ENCODE data around the gene FAM131C. TPM values are rescaled to one million over a fixed set of nuclear protein-coding genes. Genes with fewer than 3 reads are reported as not detected.
"Not testable (repeated sequence)": the region's sequence is repeated elsewhere in the genome, so short reads cannot be mapped to it uniquely, and the experiment has no call there.

FAM131C gene
- total and polyA plus RNA-seq, 10 of the 15 experiments (the other 5 are each of a cell fraction or from before 2014, with no cell fraction given), result 0.03 TPM; not detected in 9

- TF ChIP-seq BCL11A (IDR thresholded peaks at IDR 0.05; ENCODE audit: low read depth, low read length) (no peak), SUZ12 (IDR thresholded peaks at IDR 0.05; ENCODE audit: unreplicated experiment) (no peak)
- 46% methylated on average over 5 of the region's 8 CpGs for WGBS (ENCODE audit: insufficient coverage, insufficient replicate concordance, low lambda C conversion rate, missing lambda C conversion rate)
- H3K79me2 ChIP-seq (ENCODE audit: control insufficient read depth, insufficient read depth, low read length), result no peaks in the 10 kb centered on the region
- in situ Hi-C loops (cut with MboI), result no loop called here
- no peak for DNase-seq (ENCODE audit: low read depth, low spot score)
- H4K20me1 ChIP-seq (ENCODE audit: control insufficient read depth, insufficient read depth), result no peaks in the 10 kb centered on the region
- no peak overlapping the region for H3K4me3 ChIP-seq
- no peak overlapping the region for H2AFZ ChIP-seq (ENCODE audit: control insufficient read depth, low read depth, low read length)
- ATAC-seq, result no peak
- H3K27ac ChIP-seq (ENCODE audit: control insufficient read depth, insufficient read depth), result no peak overlapping the region
- no peaks in the 10 kb centered on the region for H3K9me3 ChIP-seq (replicated peaks; ENCODE audit: control insufficient read depth, insufficient read depth, low read length)
- H3K9ac ChIP-seq (ENCODE audit: control insufficient read depth, insufficient read depth, low read length), result no peak overlapping the region
- ChIA-PET POLR2A (no interaction called here), CTCF (interaction anchor here (1.1 to 5.5 kb wide), 7 partner anchors 10 to 260 kb away, joined by 3 to 81 read pairs (median 4); no protein-coding TSS in a partner anchor), SMC1A (ENCODE audit: uncharacterized antibody, unreplicated experiment) (interaction anchor here (0.8 to 3.5 kb wide), 3 partner anchors 43 to 48 kb away, joined by 3 to 17 read pairs (median 12); no protein-coding TSS in a partner anchor), RAD21 (ENCODE audit: unreplicated experiment) (interaction anchor here (0.6 to 1.3 kb wide), 3 partner anchors 39 to 249 kb away, joined by 3 read pairs; no protein-coding TSS in a partner anchor)
- FAIRE-seq, result no peak
- no peaks in the 10 kb centered on the region for H3K36me3 ChIP-seq (ENCODE audit: control insufficient read depth in 2 of 2, insufficient read depth in 2 of 2, low read length in 1 of 2)
- BruUV-seq (replicated peaks), result no TSS peak
- H3K4me2 ChIP-seq (ENCODE audit: control insufficient read depth, insufficient read depth), result no peak overlapping the region
- H3K4me1 ChIP-seq (ENCODE audit: control insufficient read depth, insufficient read depth, low read length), result no peaks in the 10 kb centered on the region
- no peaks in the 10 kb centered on the region; a peak in 1 of 4 replicates for H3K27me3 ChIP-seq (replicated peaks in 1 of 2; ENCODE audit: control insufficient read depth in 2 of 2, insufficient read depth in 2 of 2, low read length in 1 of 2)
- intact Hi-C loops (cut with micrococcal nuclease; ENCODE audit: unreplicated experiment), result loop anchor here (10.0 kb wide), 1 partner anchor 109 kb away; no protein-coding TSS in a partner anchor
Measured at GRCh38 chr1:16053781-16054502, 19.5 kb downstream of the FAM131C start.

- H3K27ac ChIP-seq (ENCODE audit: control insufficient read depth, insufficient read depth); H3K36me3 ChIP-seq (ENCODE audit: control insufficient read depth in 2 of 2, insufficient read depth in 2 of 2, low read length in 1 of 2); DNase-seq (ENCODE audit: low read depth, low spot score); H2AFZ ChIP-seq (ENCODE audit: control insufficient read depth, low read depth, low read length); FAIRE-seq; H3K4me2 ChIP-seq (ENCODE audit: control insufficient read depth, insufficient read depth); H3K4me1 ChIP-seq (ENCODE audit: control insufficient read depth, insufficient read depth, low read length); SMC1A ChIA-PET (ENCODE audit: uncharacterized antibody, unreplicated experiment); H4K20me1 ChIP-seq (ENCODE audit: control insufficient read depth, insufficient read depth); RAD21 ChIA-PET (ENCODE audit: unreplicated experiment); BruUV-seq (replicated peaks); CTCF ChIA-PET; in situ Hi-C loops (cut with MboI); H3K79me2 ChIP-seq (ENCODE audit: control insufficient read depth, insufficient read depth, low read length); H3K9ac ChIP-seq (ENCODE audit: control insufficient read depth, insufficient read depth, low read length); ATAC-seq; POLR2A ChIA-PET; H3K4me3 ChIP-seq; H3K27me3 ChIP-seq (replicated peaks in 1 of 2; ENCODE audit: control insufficient read depth in 2 of 2, insufficient read depth in 2 of 2, low read length in 1 of 2); H3K9me3 ChIP-seq (replicated peaks; ENCODE audit: control insufficient read depth, insufficient read depth, low read length): not testable (repeated sequence)
- intact Hi-C loops (cut with micrococcal nuclease; ENCODE audit: unreplicated experiment), result loop anchor here (10.0 kb wide), 1 partner anchor 107 kb away; no protein-coding TSS in a partner anchor
- WGBS (ENCODE audit: insufficient coverage, insufficient replicate concordance, low lambda C conversion rate, missing lambda C conversion rate), result 49% methylated on average over 12 of the region's 12 CpGs
Measured at GRCh38 chr1:16051949-16052348, 21.5 kb downstream of the FAM131C start.

Measured in GM12878 (cell line).